ENCODE results near the gene ESR1.
"Not testable (repeated sequence)": the region's sequence is repeated elsewhere in the genome, so short reads cannot be mapped to it uniquely, and the experiment has no call there.

ESR1 gene

GRCh38 chr6:152135755-152136448, 328.4 kb downstream of the ESR1 start:
- Histone ChIP-seq H3K36me3 (peaks cover 76% of the 10 kb centered on the region), H3K9me3 (no peaks in the 10 kb centered on the region; the same call in 1 of the 2 replicates), H3K27me3 (no peaks in the 10 kb centered on the region), H3K27ac (no peak overlapping the region), H3K4me3 (no peak overlapping the region), H3K4me1 (no peaks in the 10 kb centered on the region), H4K20me1 (no peaks in the 10 kb centered on the region), H3K9ac (no peak overlapping the region), H3K4me2 (no peak overlapping the region)
- no peak for TF ChIP-seq Cebpa-rat (IDR thresholded peaks at IDR 0.05)

- peaks cover 74% of the 10 kb centered on the region for H3K36me3 ChIP-seq
- H3K9ac ChIP-seq: no peak overlapping the region
- H3K9me3 ChIP-seq: no peaks in the 10 kb centered on the region; the same call in 1 of the 2 replicates
- no peak overlapping the region for H3K27ac ChIP-seq
- no peaks in the 10 kb centered on the region for H3K4me1 ChIP-seq
- H3K27me3 ChIP-seq: no peaks in the 10 kb centered on the region
- no peak for TF ChIP-seq Cebpa-rat (IDR thresholded peaks at IDR 0.05)
- H3K4me3 ChIP-seq: no peak overlapping the region
- H3K4me2 ChIP-seq: no peak overlapping the region
- no peaks in the 10 kb centered on the region for H4K20me1 ChIP-seq
Observed at GRCh38 chr6:152136449-152136825, 329.0 kb downstream of the ESR1 start.

GRCh38 chr6:152138344-152138743, 330.9 kb downstream of the ESR1 start:
- peaks cover 61% of the 10 kb centered on the region for H3K36me3 ChIP-seq
- H3K27ac ChIP-seq, H3K4me3 ChIP-seq, H3K27me3 ChIP-seq, H3K9me3 ChIP-seq, H3K9ac ChIP-seq, H3K4me1 ChIP-seq, H3K4me2 ChIP-seq, H4K20me1 ChIP-seq: not testable (repeated sequence)

GRCh38 chr6:152142105-152142504, 334.6 kb downstream of the ESR1 start:
- Histone ChIP-seq H3K36me3 (peaks cover 48% of the 10 kb centered on the region), H3K4me2 (no peak overlapping the region), H3K27ac (no peak overlapping the region), H3K4me1 (no peaks in the 10 kb centered on the region), H3K4me3 (no peak overlapping the region), H3K9ac (no peak overlapping the region), H3K9me3 (no peaks in the 10 kb centered on the region), H3K27me3 (no peaks in the 10 kb centered on the region), H4K20me1 (0 out of 2 replicates have a peak, but pooled peaks cover 6% of the 10 kb centered on the region)
- TF ChIP-seq Cebpa-rat (IDR thresholded peaks at IDR 0.05): no peak

- no peaks in the 10 kb centered on the region for H3K9me3 ChIP-seq
- TF ChIP-seq Cebpa-rat (IDR thresholded peaks at IDR 0.05): no peak
- H4K20me1 ChIP-seq: 0 out of 2 replicates have a peak, but pooled peaks cover 6% of the 10 kb centered on the region
- H3K9ac ChIP-seq: no peak overlapping the region
- no peak overlapping the region for H3K4me3 ChIP-seq
- H3K36me3 ChIP-seq: peaks cover 54% of the 10 kb centered on the region
- H3K4me1 ChIP-seq: no peaks in the 10 kb centered on the region
- no peaks in the 10 kb centered on the region for H3K27me3 ChIP-seq
- H3K27ac ChIP-seq: no peak overlapping the region
- H3K4me2 ChIP-seq: no peak overlapping the region
Observed at GRCh38 chr6:152143359-152143758, 335.9 kb downstream of the ESR1 start.

GRCh38 chr6:152146385-152146784, 338.9 kb downstream of the ESR1 start:
- Histone ChIP-seq H3K9me3 (no peaks in the 10 kb centered on the region), H3K4me2 (no peak overlapping the region), H3K9ac (no peak overlapping the region), H3K27me3 (no peaks in the 10 kb centered on the region), H3K27ac (no peak overlapping the region), H3K4me3 (no peak overlapping the region), H3K4me1 (no peaks in the 10 kb centered on the region), H4K20me1 (0 out of 2 replicates have a peak, but pooled peaks cover 6% of the 10 kb centered on the region), H3K36me3 (peaks cover 63% of the 10 kb centered on the region)
- TF ChIP-seq Cebpa-rat (IDR thresholded peaks at IDR 0.05): no peak

GRCh38 chr6:152147269-152147668, 339.8 kb downstream of the ESR1 start:
- no peaks in the 10 kb centered on the region for H3K4me1 ChIP-seq
- H3K27ac ChIP-seq: no peak overlapping the region
- no peak overlapping the region for H3K9ac ChIP-seq
- H3K4me3 ChIP-seq: no peak overlapping the region
- H3K27me3 ChIP-seq: no peaks in the 10 kb centered on the region
- 0 out of 2 replicates have a peak, but pooled peaks cover 6% of the 10 kb centered on the region for H4K20me1 ChIP-seq
- no peak for TF ChIP-seq Cebpa-rat (IDR thresholded peaks at IDR 0.05)
- no peak overlapping the region for H3K4me2 ChIP-seq
- no peaks in the 10 kb centered on the region for H3K9me3 ChIP-seq
- peaks cover 71% of the 10 kb centered on the region for H3K36me3 ChIP-seq

- no peak overlapping the region for H3K4me3 ChIP-seq
- H3K27ac ChIP-seq: no peak overlapping the region
- no peaks in the 10 kb centered on the region for H3K4me1 ChIP-seq
- 0 out of 2 replicates have a peak, but pooled peaks cover 6% of the 10 kb centered on the region for H4K20me1 ChIP-seq
- no peaks in the 10 kb centered on the region for H3K27me3 ChIP-seq
- no peak for TF ChIP-seq Cebpa-rat (IDR thresholded peaks at IDR 0.05)
- no peaks in the 10 kb centered on the region for H3K9me3 ChIP-seq
- H3K36me3 ChIP-seq: peaks cover 71% of the 10 kb centered on the region
- H3K9ac ChIP-seq: no peak overlapping the region
- no peak overlapping the region for H3K4me2 ChIP-seq
Observed at GRCh38 chr6:152148412-152148811, 340.9 kb downstream of the ESR1 start.

- Histone ChIP-seq H3K4me2 (no peak overlapping the region), H3K27ac (no peak overlapping the region), H3K36me3 (peaks cover 68% of the 10 kb centered on the region), H3K4me3 (no peak overlapping the region), H3K27me3 (no peaks in the 10 kb centered on the region), H3K9ac (no peak overlapping the region), H3K9me3 (no peaks in the 10 kb centered on the region), H4K20me1 (0 out of 2 replicates have a peak, but pooled peaks cover 6% of the 10 kb centered on the region), H3K4me1 (no peaks in the 10 kb centered on the region)
- TF ChIP-seq Cebpa-rat (IDR thresholded peaks at IDR 0.05): no peak
Observed at GRCh38 chr6:152150196-152150595, 342.7 kb downstream of the ESR1 start.

GRCh38 chr6:152151920-152152319, 344.4 kb downstream of the ESR1 start:
- no peaks in the 10 kb centered on the region for H3K27me3 ChIP-seq

More at GRCh38 chr6:152151920-152152319, 344.4 kb downstream of the ESR1 start:
- no peaks in the 10 kb centered on the region for H3K4me1 ChIP-seq
- no peak for TF ChIP-seq Cebpa-rat (IDR thresholded peaks at IDR 0.05)
- H3K9me3 ChIP-seq: no peaks in the 10 kb centered on the region
- no peak overlapping the region for H3K4me2 ChIP-seq
- peaks cover 71% of the 10 kb centered on the region for H3K36me3 ChIP-seq
- no peak overlapping the region for H3K27ac ChIP-seq
- 0 out of 2 replicates have a peak, but pooled peaks cover under 1% of the 10 kb centered on the region for H4K20me1 ChIP-seq
- no peak overlapping the region for H3K9ac ChIP-seq
- no peak overlapping the region for H3K4me3 ChIP-seq

All from BLaER1 (cell line).